CD4-positive, CD25-positive, alpha-beta regulatory T cell (primary cell): ENCODE measurements around the gene EVC2. TPM values are rescaled to one million over a fixed set of nuclear protein-coding genes. Genes with fewer than 3 reads are reported as not detected.
"Not testable (repeated sequence)": the region's sequence is repeated elsewhere in the genome, so short reads cannot be mapped to it uniquely, and the experiment has no call there.

Experiments used
- ATAC-seq, 2 donors: fragments of 150-1000 bp; cut with Tn5 transposase; one replicate each; pipeline ENCODE4 v1.10.0; 2021; ENCODE audit warnings: low read depth in 2 of 2, moderate number of reproducible peaks in 2 of 2, moderate library complexity in 1 of 2
- DNase-seq, 3 donors: peaks; one replicate each; pipeline versions ENCODE4 v3.0.0 to v3.0.0-alpha.2; 2012 to 2022; ENCODE audit warnings: mixed read lengths in 1 of 3
- H3K27ac ChIP-seq: one replicate; pipeline ENCODE4 v1.7.0; 2013; ENCODE audit warnings: mild to moderate bottlenecking, low read length; ENCODE audit not compliant: insufficient read depth, poor library complexity, severe bottlenecking
- H3K27me3 ChIP-seq: one replicate; pipeline ENCODE4 v1.7.0; 2013; ENCODE audit warnings: low read length; ENCODE audit not compliant: control insufficient read depth, insufficient read depth
- H3K36me3 ChIP-seq: one replicate; pipeline ENCODE4 v1.7.0; 2013; ENCODE audit warnings: mild to moderate bottlenecking, low read length, moderate library complexity; ENCODE audit not compliant: control insufficient read depth, insufficient read depth
- H3K4me1 ChIP-seq: 2 replicates; pipeline ENCODE4 v1.7.0; 2013; ENCODE audit warnings: mild to moderate bottlenecking, low read length; ENCODE audit not compliant: insufficient read depth, control insufficient read depth, poor library complexity, severe bottlenecking
- H3K4me3 ChIP-seq: one replicate; pipeline ENCODE4 v1.7.0; 2013; ENCODE audit warnings: low read depth, mild to moderate bottlenecking, low read length, moderate library complexity
- H3K9me3 ChIP-seq, 2 experiments: 1 replicate in 1 of 2; 2 replicates in 1 of 2; pipeline ENCODE4 v1.7.0; 2013; ENCODE audit warnings: low read length in 2 of 2, mild to moderate bottlenecking in 1 of 2, moderate library complexity in 1 of 2; ENCODE audit not compliant: control insufficient read depth in 2 of 2
- H3K27ac Mint-ChIP-seq, 3 donors: one replicate each; pipeline ENCODE4 v1.8.0; 2020 to 2022; ENCODE audit warnings: mild to moderate bottlenecking in 3 of 3, mixed read lengths in 3 of 3, moderate library complexity in 2 of 3
- H3K27me3 Mint-ChIP-seq: one replicate; pipeline ENCODE4 v1.8.0; 2022; ENCODE audit warnings: mild to moderate bottlenecking, mixed read lengths
- H3K36me3 Mint-ChIP-seq: one replicate; pipeline ENCODE4 v1.8.0; 2020; ENCODE audit warnings: mixed read lengths
- H3K4me1 Mint-ChIP-seq, 4 donors: one replicate each; pipeline ENCODE4 v1.8.0; 2020 to 2022; ENCODE audit warnings: mixed read lengths in 4 of 4, mild to moderate bottlenecking in 1 of 4
- H3K4me3 Mint-ChIP-seq, 4 donors: one replicate each; pipeline ENCODE4 v1.8.0; 2020 to 2022; ENCODE audit warnings: mild to moderate bottlenecking in 4 of 4, mixed read lengths in 4 of 4, moderate library complexity in 3 of 4
- H3K9me3 Mint-ChIP-seq, 7 donors: one replicate each; pipeline ENCODE4 v1.8.0; 2020 to 2022; ENCODE audit warnings: mixed read lengths in 7 of 7, mild to moderate bottlenecking in 3 of 7, moderate library complexity in 2 of 7
- polyA plus RNA-seq, 4 donors: library from polyadenylated mRNA; unstranded; fragments of 300-500 nt; fragmentation: Illumina TruSeq; gene quantifications; one replicate each; pipeline ENCODE4 v1.2.3, GENCODE V29; 2021
- total RNA-seq: library from RNA; stranded (reverse); gene quantifications from one replicate; pipeline ENCODE4 v1.2.3, GENCODE V29; 2022

Gene EVC2
- total and polyA plus RNA-seq, 5 donors from 2014 or later: 0.03 to 3.2 (median 0.85) TPM

DNA sequence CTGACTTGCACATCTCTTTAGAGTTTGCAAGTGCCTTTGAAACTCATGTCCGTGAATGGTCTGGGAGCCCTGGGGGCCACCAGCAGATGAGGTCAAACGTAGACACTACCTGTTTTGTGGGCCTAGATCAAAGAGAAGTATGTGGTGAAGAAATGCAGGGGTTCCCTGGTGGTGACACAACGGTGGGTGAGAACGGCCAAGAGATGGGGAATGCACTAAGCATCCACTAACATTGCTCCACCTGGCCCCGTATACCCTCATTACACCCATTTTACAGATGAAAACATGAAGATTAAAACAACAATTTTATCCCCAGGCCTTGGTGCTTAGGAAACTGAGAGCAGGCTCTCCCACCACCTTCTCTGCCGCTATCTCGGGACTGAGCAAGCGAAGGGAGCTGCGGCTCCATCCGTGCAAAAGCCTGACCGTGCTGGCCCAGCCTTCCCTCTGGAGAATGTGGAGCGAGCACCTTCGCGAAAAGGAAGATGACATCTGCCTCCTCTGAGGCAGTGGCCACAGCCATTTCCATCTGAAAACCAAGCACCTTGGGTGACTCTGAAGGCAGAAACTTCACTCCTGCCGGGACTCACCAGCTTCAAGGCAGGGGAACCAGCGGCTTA, 91.9 kb downstream of the EVC2 start:
- ATAC-seq: no peak
- no peak overlapping the region for H3K4me3 Mint-ChIP-seq
- no peaks in the 10 kb centered on the region for H3K36me3 Mint-ChIP-seq

DNA sequence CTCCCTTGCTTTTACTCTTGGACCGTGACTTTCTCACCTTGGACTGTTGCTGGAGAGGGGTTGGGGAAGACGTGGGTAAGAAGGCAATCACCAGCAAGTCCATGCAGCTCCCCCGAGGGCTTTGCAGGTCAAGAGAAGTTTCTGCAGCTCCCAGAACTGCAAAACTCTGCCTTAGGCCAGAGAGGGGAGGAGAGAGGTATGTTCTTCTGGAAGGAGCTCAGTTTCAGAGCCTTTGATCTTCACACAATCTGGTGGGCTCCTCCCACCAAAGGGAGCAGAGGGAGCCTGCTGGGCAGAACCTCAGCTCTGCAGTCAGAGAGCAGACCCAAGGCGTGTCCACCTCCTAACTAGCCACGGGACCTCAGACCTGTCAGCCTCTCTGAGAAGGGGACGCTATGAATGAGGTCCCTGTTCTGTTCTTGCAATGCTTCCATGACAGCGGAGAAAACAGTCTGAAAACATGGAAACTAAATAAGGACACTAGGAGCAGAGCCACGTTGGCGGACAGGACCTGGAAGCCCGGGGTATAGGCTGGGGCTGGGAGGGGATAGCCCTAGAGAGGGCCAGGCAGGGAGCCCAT, 92.8 kb downstream of the EVC2 start:
- H3K27me3 Mint-ChIP-seq: no peaks in the 10 kb centered on the region
- DNase-seq (no peak), ATAC-seq (no peak)
- H3K9me3 ChIP-seq: no peaks in the 10 kb centered on the region
- no peak overlapping the region for H3K27ac Mint-ChIP-seq
- H3K4me3 Mint-ChIP-seq: no peak overlapping the region
- no peaks in the 10 kb centered on the region for H3K4me1 Mint-ChIP-seq
- no peaks in the 10 kb centered on the region for H3K27me3 ChIP-seq
- peaks cover 0 to 4% (median 0%) of the 10 kb centered on the region in 7 donors for H3K9me3 Mint-ChIP-seq
- no peaks in the 10 kb centered on the region for H3K36me3 ChIP-seq
- H3K4me3 ChIP-seq: no peak overlapping the region
- H3K36me3 Mint-ChIP-seq: no peaks in the 10 kb centered on the region
- H3K27ac ChIP-seq: no peak overlapping the region
- no peaks in the 10 kb centered on the region for H3K4me1 ChIP-seq

More for the DNA sequence above, 91.9 kb downstream of the EVC2 start:
- H3K4me1 Mint-ChIP-seq: no peaks in the 10 kb centered on the region
- H3K36me3 ChIP-seq: no peaks in the 10 kb centered on the region
- H3K9me3 Mint-ChIP-seq: peaks cover 0 to 4% (median 0%) of the 10 kb centered on the region in 7 donors
- no peaks in the 10 kb centered on the region for H3K27me3 Mint-ChIP-seq
- H3K9me3 ChIP-seq: no peaks in the 10 kb centered on the region
- no peak overlapping the region for H3K4me3 ChIP-seq
- H3K27ac ChIP-seq: no peak overlapping the region
- no peaks in the 10 kb centered on the region for H3K4me1 ChIP-seq
- no peak for DNase-seq
- no peaks in the 10 kb centered on the region for H3K27me3 ChIP-seq
- H3K27ac Mint-ChIP-seq: no peak overlapping the region

DNA sequence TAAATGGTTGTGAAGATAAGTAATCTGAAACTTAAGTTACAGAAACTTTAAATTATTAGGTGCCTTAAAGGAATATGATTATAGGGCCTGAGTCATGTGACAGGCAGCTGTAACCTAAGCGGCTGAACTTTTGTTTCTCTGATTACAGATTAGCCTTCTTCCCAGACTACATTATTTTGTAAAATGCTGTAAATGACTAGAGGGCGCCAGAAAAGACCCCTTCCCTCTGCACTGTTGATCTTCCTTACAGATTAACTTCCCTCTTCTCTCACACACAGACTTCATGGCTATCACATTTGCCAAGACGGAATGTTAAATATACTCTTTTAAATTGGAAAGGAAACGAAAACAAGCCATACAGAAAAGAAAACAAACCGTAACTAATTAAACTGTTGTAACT, 96.6 kb downstream of the EVC2 start:
- H3K4me3 ChIP-seq: no peak overlapping the region
- H3K27ac Mint-ChIP-seq: no peak overlapping the region
- no peaks in the 10 kb centered on the region for H3K36me3 Mint-ChIP-seq
- H3K4me3 Mint-ChIP-seq: no peak overlapping the region
- no peaks in the 10 kb centered on the region for H3K9me3 ChIP-seq
- no peak for DNase-seq
- no peaks in the 10 kb centered on the region for H3K4me1 ChIP-seq
- ATAC-seq: no peak
- H3K9me3 Mint-ChIP-seq: peaks cover 0 to 5% (median 0%) of the 10 kb centered on the region in 7 donors
- H3K36me3 ChIP-seq: no peaks in the 10 kb centered on the region
- no peaks in the 10 kb centered on the region for H3K27me3 ChIP-seq
- H3K4me1 Mint-ChIP-seq: no peaks in the 10 kb centered on the region
- no peak overlapping the region for H3K27ac ChIP-seq
- H3K27me3 Mint-ChIP-seq: no peaks in the 10 kb centered on the region

DNA sequence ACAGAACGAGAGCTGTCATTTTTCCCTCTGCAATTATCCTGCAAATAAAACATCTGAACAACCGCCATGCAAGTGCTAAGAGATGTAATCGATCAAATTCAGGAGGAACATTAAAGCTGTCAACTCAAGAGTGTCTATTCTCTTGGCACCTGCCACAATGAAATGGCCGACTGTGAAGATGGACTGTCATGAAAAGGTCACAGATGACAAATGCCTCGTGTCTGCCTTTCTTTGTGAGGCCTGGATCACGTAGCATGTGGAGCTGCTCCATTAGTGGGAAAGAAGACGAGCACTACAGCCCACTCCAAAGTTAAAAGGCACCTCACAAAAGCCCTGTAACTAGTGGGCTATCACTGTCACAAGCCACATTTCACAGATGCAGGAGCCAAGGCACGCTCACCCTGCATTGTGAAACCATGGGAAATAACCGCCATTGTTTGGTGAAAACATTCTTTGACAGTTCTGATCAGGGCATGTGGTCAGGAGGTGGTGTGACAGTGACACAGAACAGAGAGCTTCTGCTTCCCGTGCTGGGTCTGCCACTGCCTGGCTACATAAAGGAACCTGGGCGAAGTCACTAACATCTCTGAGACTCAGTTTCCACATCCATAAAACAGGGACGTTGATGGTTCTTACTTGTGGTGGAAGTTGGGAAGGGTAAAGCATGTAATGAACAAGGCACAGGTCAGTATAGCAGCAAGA, 98.9 kb downstream of the EVC2 start:
- H3K4me3 ChIP-seq: no peak overlapping the region
- no peak overlapping the region for H3K4me3 Mint-ChIP-seq

DNA sequence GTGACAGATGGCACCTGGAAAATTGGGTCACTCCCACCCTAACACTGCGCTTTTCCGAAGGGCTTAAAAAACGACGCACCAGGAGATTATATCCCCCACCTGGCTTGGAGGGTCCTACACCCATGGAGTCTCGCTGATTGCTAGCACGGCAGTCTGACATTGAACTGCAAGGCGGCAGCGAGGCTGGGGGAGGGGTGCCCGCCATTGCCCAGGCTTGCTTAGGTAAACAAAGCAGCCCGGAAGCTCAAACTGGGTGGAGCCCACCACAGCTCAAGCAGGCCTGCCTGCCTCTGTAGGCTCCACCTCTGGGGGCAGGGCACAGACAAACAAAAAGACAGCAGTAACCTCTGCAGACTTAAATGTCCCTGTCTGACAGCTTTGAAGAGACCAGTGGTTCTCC, 114.5 kb downstream of the EVC2 start:
- not testable (repeated sequence) for H3K27me3 Mint-ChIP-seq, H3K27ac ChIP-seq, H3K4me3 ChIP-seq, H3K27me3 ChIP-seq, H3K36me3 ChIP-seq, H3K4me1 Mint-ChIP-seq, H3K9me3 ChIP-seq, ATAC-seq, H3K36me3 Mint-ChIP-seq, DNase-seq, H3K4me3 Mint-ChIP-seq, H3K4me1 ChIP-seq, H3K27ac Mint-ChIP-seq
- H3K9me3 Mint-ChIP-seq: peaks cover 0 to 14% (median 4%) of the 10 kb centered on the region in 7 donors

More for the DNA sequence above, 98.9 kb downstream of the EVC2 start:
- H3K36me3 ChIP-seq: no peaks in the 10 kb centered on the region
- no peaks in the 10 kb centered on the region for H3K4me1 ChIP-seq
- H3K27me3 ChIP-seq: no peaks in the 10 kb centered on the region
- Mint-ChIP-seq H3K27me3 (peaks cover 5% of the 10 kb centered on the region), H3K27ac (no peak overlapping the region), H3K4me1 (no peaks in the 10 kb centered on the region), H3K9me3 (peaks cover 0 to 5% (median 0%) of the 10 kb centered on the region in 7 donors), H3K36me3 (no peaks in the 10 kb centered on the region)
- ATAC-seq: no peak
- H3K9me3 ChIP-seq: no peaks in the 10 kb centered on the region
- DNase-seq: no peak
- no peak overlapping the region for H3K27ac ChIP-seq

DNA sequence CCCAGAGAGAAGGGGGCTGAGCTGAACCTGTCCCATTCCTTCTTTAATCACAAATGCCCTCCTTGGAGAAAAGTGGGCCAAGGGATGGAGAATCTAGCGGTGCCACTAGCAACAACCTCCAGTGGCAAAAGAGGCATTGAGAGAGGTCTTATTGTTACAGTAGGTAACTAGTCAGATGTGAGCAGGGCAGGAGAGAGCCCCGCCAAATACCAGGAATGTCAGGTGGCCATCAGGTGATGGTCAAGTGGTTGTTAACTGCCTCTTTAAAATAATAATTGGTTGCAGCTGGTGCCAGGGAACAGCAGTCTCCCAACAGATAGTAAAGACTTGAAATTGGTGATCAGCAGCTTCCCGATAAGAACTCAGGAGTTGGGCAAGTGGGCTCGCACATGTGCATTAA, 116.1 kb downstream of the EVC2 start:
- H3K9me3 Mint-ChIP-seq: peaks cover 3 to 19% (median 8%) of the 10 kb centered on the region in 7 donors
- ATAC-seq (no peak), DNase-seq (no peak)
- no peaks in the 10 kb centered on the region for H3K4me1 ChIP-seq
- no peaks in the 10 kb centered on the region for H3K4me1 Mint-ChIP-seq
- no peaks in the 10 kb centered on the region for H3K36me3 Mint-ChIP-seq
- no peaks in the 10 kb centered on the region for H3K27me3 ChIP-seq
- H3K4me3 Mint-ChIP-seq: no peak overlapping the region
- H3K27me3 Mint-ChIP-seq: peaks cover 4% of the 10 kb centered on the region
- no peak overlapping the region for H3K4me3 ChIP-seq
- H3K27ac ChIP-seq: no peak overlapping the region
- H3K9me3 ChIP-seq: no peaks in the 10 kb centered on the region
- no peaks in the 10 kb centered on the region for H3K36me3 ChIP-seq
- no peak overlapping the region for H3K27ac Mint-ChIP-seq

DNA sequence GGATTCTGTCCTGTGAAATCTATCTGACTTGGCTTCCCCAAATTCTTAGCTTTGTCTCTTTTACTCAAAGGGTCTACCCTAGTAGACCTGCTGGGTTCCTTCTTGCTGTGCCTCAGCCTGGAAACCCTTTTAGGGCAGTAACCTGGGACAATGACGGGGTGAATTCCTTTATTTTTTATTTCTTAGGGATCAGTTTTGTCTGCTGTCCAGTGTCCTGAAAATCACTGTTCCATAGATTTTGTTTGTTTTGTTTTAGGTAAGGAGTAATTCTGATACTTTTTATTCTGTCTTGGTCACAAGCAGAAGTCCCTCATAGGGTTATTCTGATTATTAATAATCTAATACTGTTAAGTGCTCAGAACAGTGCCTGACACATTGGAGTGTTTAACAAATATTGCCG, 118.9 kb downstream of the EVC2 start:
- Mint-ChIP-seq H3K4me1 (no peaks in the 10 kb centered on the region), H3K27me3 (peaks cover 4% of the 10 kb centered on the region), H3K27ac (peak overlapping the region in 1 of 3 donors; percentile 26), H3K4me3 (no peak overlapping the region), H3K36me3 (no peaks in the 10 kb centered on the region), H3K9me3 (peaks cover 3 to 11% (median 7%) of the 10 kb centered on the region in 7 donors)
- no peak for ATAC-seq
- Histone ChIP-seq H3K4me1 (no peaks in the 10 kb centered on the region), H3K4me3 (no peak overlapping the region), H3K36me3 (no peaks in the 10 kb centered on the region), H3K9me3 (no peaks in the 10 kb centered on the region), H3K27ac (no peak overlapping the region), H3K27me3 (no peaks in the 10 kb centered on the region)
- no peak for DNase-seq
